Measurements from ENCODE around the gene RBL1. TPM values are rescaled to one million over a fixed set of nuclear protein-coding genes. Genes with fewer than 3 reads are reported as not detected.

RBL1 gene
- total RNA-seq, 1 donor from 2014 or later: 4.9 TPM

DNA sequence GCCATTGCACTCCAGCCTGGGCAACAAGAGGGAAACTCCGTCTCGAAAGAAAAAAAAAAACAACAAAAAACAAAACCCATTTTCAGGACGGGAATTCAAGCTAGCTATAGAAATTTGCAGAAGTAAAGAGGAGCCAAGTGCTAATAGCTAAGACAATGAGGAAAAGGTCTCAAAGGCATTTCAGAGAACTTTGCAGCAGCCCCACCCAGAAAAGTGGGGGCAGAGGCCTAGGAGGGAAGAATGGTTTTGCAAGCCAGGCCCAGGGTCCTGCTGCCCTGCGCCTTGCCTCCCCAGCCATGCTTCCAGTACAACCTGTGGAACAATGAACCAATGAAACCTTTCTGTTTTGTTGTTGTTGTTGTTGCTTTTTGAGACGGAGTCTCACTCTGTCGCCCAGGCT is 106.0 kb downstream of the RBL1 start:
- Mint-ChIP-seq H3K4me1 (ENCODE audit: low read depth, unreplicated experiment) (no peaks in the 10 kb centered on the region), H3K9me3 (ENCODE audit: unreplicated experiment) (peaks cover 5% of the 10 kb centered on the region), H3K27me3 (ENCODE audit: unreplicated experiment) (peaks cover 4% of the 10 kb centered on the region), H3K36me3 (ENCODE audit: unreplicated experiment) (peaks cover 13% of the 10 kb centered on the region), H3K27ac (ENCODE audit: unreplicated experiment) (no peak overlapping the region), H3K4me3 (ENCODE audit: unreplicated experiment) (no peak overlapping the region)
- TF ChIP-seq, protein P1, sequence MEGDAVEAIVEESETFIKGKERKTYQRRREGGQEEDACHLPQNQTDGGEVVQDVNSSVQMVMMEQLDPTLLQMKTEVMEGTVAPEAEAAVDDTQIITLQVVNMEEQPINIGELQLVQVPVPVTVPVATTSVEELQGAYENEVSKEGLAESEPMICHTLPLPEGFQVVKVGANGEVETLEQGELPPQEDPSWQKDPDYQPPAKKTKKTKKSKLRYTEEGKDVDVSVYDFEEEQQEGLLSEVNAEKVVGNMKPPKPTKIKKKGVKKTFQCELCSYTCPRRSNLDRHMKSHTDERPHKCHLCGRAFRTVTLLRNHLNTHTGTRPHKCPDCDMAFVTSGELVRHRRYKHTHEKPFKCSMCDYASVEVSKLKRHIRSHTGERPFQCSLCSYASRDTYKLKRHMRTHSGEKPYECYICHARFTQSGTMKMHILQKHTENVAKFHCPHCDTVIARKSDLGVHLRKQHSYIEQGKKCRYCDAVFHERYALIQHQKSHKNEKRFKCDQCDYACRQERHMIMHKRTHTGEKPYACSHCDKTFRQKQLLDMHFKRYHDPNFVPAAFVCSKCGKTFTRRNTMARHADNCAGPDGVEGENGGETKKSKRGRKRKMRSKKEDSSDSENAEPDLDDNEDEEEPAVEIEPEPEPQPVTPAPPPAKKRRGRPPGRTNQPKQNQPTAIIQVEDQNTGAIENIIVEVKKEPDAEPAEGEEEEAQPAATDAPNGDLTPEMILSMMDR (IDR thresholded peaks at IDR 0.05; ENCODE audit: partially characterized antibody, unreplicated experiment): no peak
- no peak for DNase-seq

DNA sequence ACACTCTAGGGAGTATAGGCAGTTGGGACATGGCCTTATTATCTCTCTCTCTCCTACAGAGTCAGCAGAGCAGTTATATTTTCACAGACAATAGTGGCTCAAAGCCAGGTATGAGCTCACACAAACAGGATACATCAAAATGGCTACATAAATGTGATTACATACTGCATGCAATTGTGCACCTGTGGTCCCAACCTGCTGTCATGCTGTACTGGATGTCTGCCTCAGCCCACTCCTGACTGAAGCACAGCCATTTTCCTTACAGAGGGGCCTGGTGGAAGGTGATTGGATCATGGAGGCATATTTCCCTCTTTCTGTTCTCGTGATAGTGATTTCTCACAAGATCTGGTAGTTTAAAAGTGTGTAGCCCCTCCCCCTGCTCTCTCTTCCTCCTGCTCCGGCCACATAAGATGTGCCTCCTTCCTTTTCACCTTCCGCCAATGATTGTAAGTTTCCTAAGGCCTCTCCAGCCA is 107.3 kb downstream of the RBL1 start:
- H3K4me1 Mint-ChIP-seq (ENCODE audit: low read depth, unreplicated experiment): no peaks in the 10 kb centered on the region
- peaks cover 5% of the 10 kb centered on the region for H3K9me3 Mint-ChIP-seq (ENCODE audit: unreplicated experiment)
- DNase-seq: no peak
- H3K27me3 Mint-ChIP-seq (ENCODE audit: unreplicated experiment): peaks cover 4% of the 10 kb centered on the region
- H3K36me3 Mint-ChIP-seq (ENCODE audit: unreplicated experiment): peaks cover 8% of the 10 kb centered on the region
- TF ChIP-seq, protein P1 (IDR thresholded peaks at IDR 0.05; ENCODE audit: partially characterized antibody, unreplicated experiment): no peak
- no peak overlapping the region for H3K27ac Mint-ChIP-seq (ENCODE audit: unreplicated experiment)
- no peak overlapping the region for H3K4me3 Mint-ChIP-seq (ENCODE audit: unreplicated experiment)

DNA sequence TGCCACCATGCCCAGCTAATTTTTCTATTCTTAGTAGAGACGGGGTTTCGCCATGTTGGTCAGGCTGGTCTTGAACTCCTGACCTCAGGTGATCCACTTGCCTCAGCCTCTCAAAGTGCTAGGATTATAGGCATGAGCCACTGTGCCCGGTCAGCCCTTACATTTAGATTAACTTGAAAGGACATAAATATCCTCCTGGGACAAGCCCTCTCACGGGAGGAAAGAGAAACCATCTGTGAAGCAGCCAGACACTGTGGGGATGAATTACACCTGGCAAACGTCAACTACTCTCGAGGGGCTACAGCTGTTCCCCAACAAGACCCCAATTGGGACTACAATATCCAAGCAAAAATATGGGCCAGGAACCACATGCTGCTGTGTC is 111.5 kb downstream of the RBL1 start:
- Mint-ChIP-seq H3K9me3 (ENCODE audit: unreplicated experiment) (no peaks in the 10 kb centered on the region), H3K4me3 (ENCODE audit: unreplicated experiment) (no peak overlapping the region), H3K27ac (ENCODE audit: unreplicated experiment) (no peak overlapping the region), H3K27me3 (ENCODE audit: unreplicated experiment) (peaks cover under 1% of the 10 kb centered on the region), H3K4me1 (ENCODE audit: low read depth, unreplicated experiment) (no peaks in the 10 kb centered on the region), H3K36me3 (ENCODE audit: unreplicated experiment) (no peaks in the 10 kb centered on the region)
- no peak for DNase-seq
- TF ChIP-seq, protein P1 (IDR thresholded peaks at IDR 0.05; ENCODE audit: partially characterized antibody, unreplicated experiment): no peak

DNA sequence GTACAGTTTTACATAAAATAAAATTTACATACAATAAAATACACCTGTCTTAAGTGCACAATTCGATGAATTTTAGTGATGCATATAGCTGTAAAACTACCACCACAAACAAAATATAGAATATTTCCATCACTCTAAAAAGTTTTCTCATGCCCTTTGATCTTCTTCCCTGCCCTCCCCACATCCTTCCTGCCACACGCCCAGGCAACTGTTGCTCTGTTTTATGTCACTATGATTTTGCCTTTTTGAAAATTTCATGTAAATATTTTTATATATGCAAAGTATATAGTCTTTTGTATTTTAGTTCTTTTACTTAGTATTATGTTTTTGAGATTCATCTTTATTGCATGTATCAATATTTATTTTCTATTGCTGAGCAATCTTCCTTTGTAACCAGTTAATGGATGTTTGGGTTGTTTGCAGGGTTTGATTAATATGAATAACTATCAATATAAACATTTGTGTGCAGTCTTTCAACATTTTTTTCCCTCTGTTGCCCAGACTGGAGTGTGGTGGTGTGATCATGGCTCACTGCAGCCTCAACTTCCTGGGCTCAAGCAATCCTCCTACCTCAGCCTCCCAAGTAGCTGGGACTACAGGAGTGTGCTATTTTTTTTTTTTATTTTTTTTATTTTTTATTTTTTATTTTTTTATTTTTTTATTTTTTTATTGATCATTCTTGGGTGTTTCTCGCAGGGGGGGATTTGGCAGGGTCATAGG is 120.5 kb downstream of the RBL1 start:
- TF ChIP-seq, protein P1 (IDR thresholded peaks at IDR 0.05; ENCODE audit: partially characterized antibody, unreplicated experiment): no peak
- Mint-ChIP-seq H3K36me3 (ENCODE audit: unreplicated experiment) (peaks cover 1% of the 10 kb centered on the region), H3K4me3 (ENCODE audit: unreplicated experiment) (no peak overlapping the region), H3K9me3 (ENCODE audit: unreplicated experiment) (peaks cover 3% of the 10 kb centered on the region), H3K27ac (ENCODE audit: unreplicated experiment) (no peak overlapping the region), H3K27me3 (ENCODE audit: unreplicated experiment) (no peaks in the 10 kb centered on the region), H3K4me1 (ENCODE audit: low read depth, unreplicated experiment) (no peaks in the 10 kb centered on the region)
- no peak for DNase-seq

DNA sequence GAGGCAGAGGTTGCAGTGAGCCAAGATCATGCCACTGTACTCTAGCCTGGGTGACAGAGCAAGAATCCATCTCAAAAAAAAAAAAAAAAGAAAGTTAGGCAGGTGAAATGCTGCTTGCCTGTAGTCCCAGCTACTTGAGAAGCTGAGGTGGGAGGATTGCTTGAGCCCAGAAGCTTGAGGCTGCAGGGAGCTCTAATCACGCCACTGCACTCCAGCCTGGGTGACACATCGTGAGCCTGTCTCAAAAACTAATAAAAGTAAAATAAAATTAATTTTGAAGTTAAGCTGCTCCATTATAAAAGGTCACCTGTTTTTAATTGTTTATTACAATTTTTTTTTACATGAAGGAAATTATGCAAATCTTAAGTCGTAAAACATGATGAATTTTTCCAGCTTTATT is 121.1 kb downstream of the RBL1 start:
- Mint-ChIP-seq H3K27me3 (ENCODE audit: unreplicated experiment) (no peaks in the 10 kb centered on the region), H3K9me3 (ENCODE audit: unreplicated experiment) (peaks cover 3% of the 10 kb centered on the region), H3K27ac (ENCODE audit: unreplicated experiment) (no peak overlapping the region), H3K36me3 (ENCODE audit: unreplicated experiment) (peaks cover 7% of the 10 kb centered on the region), H3K4me3 (ENCODE audit: unreplicated experiment) (no peak overlapping the region), H3K4me1 (ENCODE audit: low read depth, unreplicated experiment) (no peaks in the 10 kb centered on the region)
- TF ChIP-seq, protein P1 (IDR thresholded peaks at IDR 0.05; ENCODE audit: partially characterized antibody, unreplicated experiment): no peak
- DNase-seq: no peak

Data from glutamatergic neuron (in vitro differentiated cells).